ENCODE results near the gene FN1. TPM values are rescaled to one million over a fixed set of nuclear protein-coding genes. Genes with fewer than 3 reads are reported as not detected.

FN1 gene
- total RNA-seq, 1 experiment from 2014 or later: 102 TPM

- ChIA-PET CTCF (interaction anchor here (0.6 to 1.3 kb wide), 7 partner anchors 20 to 374 kb away, joined by 3 to 9 read pairs (median 3); no protein-coding TSS in a partner anchor), POLR2A (no interaction called here)
- ATAC-seq: peak; percentile 44
- peaks cover 14% of the 10 kb centered on the region for H3K4me1 Mint-ChIP-seq
- no peaks in the 10 kb centered on the region for H3K27me3 Mint-ChIP-seq (ENCODE audit: low read depth)
- no peak overlapping the region for H3K4me3 Mint-ChIP-seq
- H3K36me3 Mint-ChIP-seq: no peaks in the 10 kb centered on the region
- H3K27ac Mint-ChIP-seq: 0 out of 2 replicates have a peak overlapping the region, but pooled peaks have one; percentile 18
- no peak for DNase-seq (ENCODE audit: low spot score)
- peaks cover 14% of the 10 kb centered on the region for H3K9me3 Mint-ChIP-seq
- TF ChIP-seq CTCF (IDR thresholded peaks at IDR 0.05): peak; percentile 73
- TF ChIP-seq MLX (CRISPR knock-in tag; IDR thresholded peaks at IDR 0.05): no peak
These were observed 18.8 kb upstream of the FN1 start for GRCh38 chr2:215454519-215455246.

GRCh38 chr2:215452725-215453124 lies 16.9 kb upstream of the FN1 start:
- TF ChIP-seq ZNF121 (CRISPR knock-in tag; IDR thresholded peaks at IDR 0.05) (peak; percentile 71), ATF3 (CRISPR knock-in tag; conservative IDR thresholded peaks at IDR 0.05) (no peak)
- no peaks in the 10 kb centered on the region for H3K27me3 Mint-ChIP-seq (ENCODE audit: low read depth)
- H3K9me3 Mint-ChIP-seq: peaks cover 14% of the 10 kb centered on the region
- no peaks in the 10 kb centered on the region for H3K36me3 Mint-ChIP-seq
- H3K4me1 Mint-ChIP-seq: peaks cover 14% of the 10 kb centered on the region
- ChIA-PET POLR2A (no interaction called here), CTCF (interaction anchor here (0.9 kb wide), 1 partner anchor 387 kb away, joined by 3 read pairs; no protein-coding TSS in a partner anchor)
- peak overlapping the region; percentile 18 for H3K27ac Mint-ChIP-seq
- ATAC-seq (peak; percentile 100), DNase-seq (ENCODE audit: low spot score) (peak; percentile 39)
- no peak overlapping the region for H3K4me3 Mint-ChIP-seq

GRCh38 chr2:215451012-215451756 lies 15.3 kb upstream of the FN1 start:
- Mint-ChIP-seq H3K36me3 (no peaks in the 10 kb centered on the region), H3K27me3 (ENCODE audit: low read depth) (no peaks in the 10 kb centered on the region), H3K4me1 (peaks cover 14% of the 10 kb centered on the region), H3K4me3 (no peak overlapping the region), H3K27ac (no peak overlapping the region), H3K9me3 (peaks cover 14% of the 10 kb centered on the region)
- ATAC-seq (no peak), DNase-seq (ENCODE audit: low spot score) (no peak)
- ChIA-PET CTCF (no interaction called here), POLR2A (no interaction called here)
- TF ChIP-seq ZNF425 (CRISPR knock-in tag; conservative IDR thresholded peaks at IDR 0.05): no peak
- no peak for TF ChIP-seq NR3C1 (CRISPR knock-in tag; conservative IDR thresholded peaks at IDR 0.05; ENCODE audit: low read depth)
- TF ChIP-seq CREB1 (CRISPR knock-in tag; IDR thresholded peaks at IDR 0.05): no peak
- TF ChIP-seq ETV6 (CRISPR knock-in tag; IDR thresholded peaks at IDR 0.05): no peak
- TF ChIP-seq MAX (CRISPR knock-in tag; IDR thresholded peaks at IDR 0.05): no peak
- TF ChIP-seq HMGXB4 (CRISPR knock-in tag; IDR thresholded peaks at IDR 0.05): no peak
- TF ChIP-seq PRDM15 (CRISPR knock-in tag; IDR thresholded peaks at IDR 0.05): no peak
- TF ChIP-seq FOXP4 (CRISPR knock-in tag; IDR thresholded peaks at IDR 0.05): no peak

Measured in WTC11 (cell line).